Left colon (tissue), 2 donors: ENCODE data around the gene KLHDC2. TPM values are rescaled to one million over a fixed set of nuclear protein-coding genes. Genes with fewer than 3 reads are reported as not detected.
"Not testable (repeated sequence)": the region's sequence is repeated elsewhere in the genome, so short reads cannot be mapped to it uniquely, and the experiment has no call there.

Experiments
- ATAC-seq: fragments of 200-7000 bp; cut with Tn5 transposase; one replicate; pipeline ENCODE4 v1.9.1; 2020; ENCODE audit warnings: mild to moderate bottlenecking, moderate library complexity
- DNase-seq, 2 donors: peaks; one replicate each; pipeline ENCODE4 v3.0.0-alpha.2; 2020
- intact Hi-C, 2 donors: fragments of 100-400 bp; cut with DNase I in 1 of 2; cut with micrococcal nuclease in 1 of 2; formaldehyde crosslinking; loops; one replicate each; pipeline versions ENCODE4 v1.11.2 to v1.14.0; 2022; cut with DNase I, micrococcal nuclease
- total RNA-seq, 2 donors: library from RNA; stranded (reverse); fragmentation: NEBNext Ultra II Directional; extraction: Animal tissue kit (Norgen Biotek cat#: 25700); gene quantifications; one replicate each; pipeline ENCODE4 v1.2.1, GENCODE V29; 2021
- donor health status: DM: no; HTN: no; CAD: no.
- donor health status: DM: yes; HTN: yes; CAD: no.

KLHDC2 gene
- total RNA-seq, 2 donors from 2014 or later: 70.6 to 71.3 TPM

GRCh38 chr14:49771691-49772090 lies 3.7 kb downstream of the KLHDC2 start:
- intact Hi-C loops, ATAC-seq: not testable (repeated sequence)
- peak in 1 of 2 donors; percentile 12 for DNase-seq

DNA sequence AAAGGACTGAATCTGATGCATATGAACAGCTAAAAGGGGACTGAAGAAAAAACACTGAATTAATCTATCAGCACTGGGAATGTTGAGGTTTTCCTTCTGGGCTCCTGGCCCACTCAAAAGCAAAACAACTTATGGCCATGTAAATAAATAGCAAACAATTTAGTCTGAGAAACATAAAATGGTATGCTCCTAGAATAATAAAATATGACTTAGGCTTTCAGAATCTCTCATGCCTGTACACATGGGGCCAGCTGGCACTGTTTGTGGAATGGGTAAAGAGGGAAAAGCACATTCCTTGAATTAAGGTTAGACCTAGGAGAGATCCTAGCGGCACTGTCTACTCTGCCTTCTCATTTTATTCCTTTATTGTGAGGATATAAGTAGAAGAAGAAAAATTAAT lies 6.2 kb downstream of the KLHDC2 start:
- ATAC-seq (no peak), DNase-seq (no peak)
- intact Hi-C loops: no loop called here

- intact Hi-C loops: no loop called here
- no peak for ATAC-seq
Measured at GRCh38 chr14:49778421-49778820, 10.5 kb downstream of the KLHDC2 start.

DNA sequence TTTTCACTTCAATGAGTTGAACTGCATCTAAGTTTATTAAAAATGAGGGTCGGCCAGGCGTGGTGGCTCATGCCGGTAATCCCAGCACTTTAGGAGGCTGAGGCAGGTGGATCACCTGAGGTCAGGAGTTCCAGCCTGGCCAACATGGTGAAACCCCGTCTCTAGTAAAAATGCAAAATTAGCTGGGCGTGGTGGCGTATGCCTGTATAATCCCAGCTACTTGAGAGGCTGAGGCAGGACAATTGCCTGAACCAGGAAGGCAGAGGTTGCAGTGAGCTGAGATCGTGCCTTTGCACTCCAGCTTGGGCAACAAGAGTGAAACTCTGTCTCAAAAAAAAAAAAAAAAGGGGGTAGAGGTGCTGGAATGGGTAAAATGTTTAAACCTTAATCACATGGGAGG lies 13.1 kb downstream of the KLHDC2 start:
- intact Hi-C loops: loop anchor here in 1 of 2 donors (10.0 kb wide), 1 partner anchor 54 kb away; no protein-coding TSS in a partner anchor
- peak in 1 of 2 donors; percentile 12 for DNase-seq
- ATAC-seq: peak; percentile 50

More at GRCh38 chr14:49778421-49778820, 10.5 kb downstream of the KLHDC2 start:
- no peak for DNase-seq

- no peak for ATAC-seq
- intact Hi-C loops: loop anchor here in 1 of 2 donors (10.0 kb wide), 1 partner anchor 51 kb away; no protein-coding TSS in a partner anchor
- no peak for DNase-seq
Measured at GRCh38 chr14:49783394-49784014, 15.6 kb downstream of the KLHDC2 start.

DNA sequence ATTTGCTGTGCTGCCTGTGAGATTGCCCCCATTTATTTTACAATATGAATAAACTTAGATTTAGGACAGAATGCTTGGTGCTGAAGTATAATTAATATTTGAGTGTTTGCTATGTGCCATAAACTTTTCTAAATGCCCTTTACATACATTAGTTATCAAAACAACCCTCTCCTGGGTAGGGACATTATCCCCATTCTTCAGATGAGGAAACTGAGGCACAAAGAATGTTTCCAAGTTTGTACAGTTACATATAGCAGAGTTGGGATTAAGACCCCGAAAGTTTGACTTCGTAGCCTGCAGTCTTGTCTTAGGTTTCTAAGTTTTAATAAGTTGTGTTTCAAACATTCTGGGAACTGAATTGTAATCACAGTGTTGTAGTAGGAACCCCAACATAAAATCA lies 18.4 kb downstream of the KLHDC2 start:
- intact Hi-C loops: loop anchor here in 1 of 2 donors (10.0 kb wide), 1 partner anchor 48 kb away; no protein-coding TSS in a partner anchor

GRCh38 chr14:49792618-49793017 lies 24.7 kb downstream of the KLHDC2 start:
- no peak for DNase-seq
- ATAC-seq: no peak
- intact Hi-C loops: no loop called here

More for the DNA sequence above, 18.4 kb downstream of the KLHDC2 start:
- DNase-seq (no peak), ATAC-seq (no peak)

DNA sequence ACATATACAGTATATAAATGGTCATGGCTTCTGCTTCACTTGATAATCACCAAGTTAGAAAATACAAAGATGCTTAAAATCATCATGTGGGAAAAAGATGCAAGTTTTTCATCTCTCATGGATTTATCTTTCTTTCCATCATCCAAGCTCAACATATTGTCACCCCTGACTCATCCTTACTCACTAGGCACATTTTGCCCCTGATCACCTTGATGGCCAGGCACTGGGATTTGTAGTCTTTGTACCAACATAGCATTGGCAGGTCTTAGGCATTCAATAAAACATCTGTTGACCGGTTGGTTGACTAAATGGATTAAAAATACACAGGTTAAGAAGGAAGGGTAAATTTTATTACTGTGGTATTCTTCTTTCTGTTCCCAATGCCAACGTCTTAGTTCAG lies 28.1 kb downstream of the KLHDC2 start:
- DNase-seq (no peak), ATAC-seq (no peak)
- intact Hi-C loops: no loop called here

DNA sequence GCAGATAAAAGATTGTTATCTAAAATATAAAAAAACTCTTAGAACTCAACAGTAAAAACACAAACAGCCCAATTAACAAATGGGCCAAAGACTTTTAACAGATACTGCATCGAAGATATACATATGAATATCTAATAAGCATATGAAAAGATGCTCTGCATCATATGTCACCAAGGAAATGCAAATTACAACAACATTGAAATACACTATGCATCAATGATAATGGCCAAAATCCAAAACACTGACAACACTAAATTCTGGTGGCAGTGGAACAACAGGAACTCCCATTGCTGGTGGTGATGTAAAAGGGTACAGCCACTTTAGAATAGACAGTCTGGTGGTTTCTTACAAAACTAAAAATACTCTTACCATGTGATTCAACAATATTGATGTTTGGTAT lies 40.8 kb downstream of the KLHDC2 start:
- no peak for ATAC-seq
- DNase-seq: no peak
- intact Hi-C loops: no loop called here

GRCh38 chr14:49816118-49816517 lies 48.2 kb downstream of the KLHDC2 start:
- DNase-seq, intact Hi-C loops, ATAC-seq: not testable (repeated sequence)

GRCh38 chr14:49816844-49817243 lies 48.9 kb downstream of the KLHDC2 start:
- no peak for ATAC-seq
- DNase-seq: no peak
- intact Hi-C loops: no loop called here

GRCh38 chr14:49820176-49820575 lies 52.2 kb downstream of the KLHDC2 start:
- intact Hi-C loops: no loop called here
- DNase-seq (no peak), ATAC-seq (peak; percentile 27)

- intact Hi-C loops: no loop called here
- DNase-seq (no peak), ATAC-seq (no peak)
Measured at GRCh38 chr14:49828640-49829039, 60.7 kb downstream of the KLHDC2 start.

Other genes starting within 250 kb of the KLHDC2 start
- gene RPS29, start 181.8 kb upstream of the KLHDC2 start, total RNA-seq: 1,000 to 10,000 TPM; 1,252 to 1,368 TPM
- gene LRR1, start 169.2 kb upstream of the KLHDC2 start, total RNA-seq: 10 to 100 TPM; 18.2 to 26.7 TPM
- gene RPL36AL, start 147.5 kb upstream of the KLHDC2 start, total RNA-seq: 100 to 1,000 TPM; 195 to 213 TPM
- 10 to 100 TPM; 50.5 to 70.4 TPM for gene MGAT2, start 147.4 kb upstream of the KLHDC2 start, total RNA-seq
- gene DNAAF2, start 132.9 kb upstream of the KLHDC2 start, total RNA-seq: 10 to 100 TPM in 1 of 2 donors, 1 to 10 TPM in 1; 7.7 to 13.5 TPM
- 1 to 10 TPM; 2.5 to 7.8 TPM for gene POLE2, start 79.9 kb upstream of the KLHDC2 start, total RNA-seq
- gene KLHDC1, start 75.0 kb upstream of the KLHDC2 start, total RNA-seq: 1 to 10 TPM; 3.3 to 3.7 TPM
- 10 to 100 TPM; 53.2 to 62.1 TPM for gene NEMF, start 84.6 kb downstream of the KLHDC2 start, total RNA-seq
- 100 to 1,000 TPM; 131 to 161 TPM for gene ARF6, start 124.9 kb downstream of the KLHDC2 start, total RNA-seq